ENCODE measurements around the gene CSGALNACT2. TPM values are rescaled to one million over a fixed set of nuclear protein-coding genes. Genes with fewer than 3 reads are reported as not detected.
"Not testable (repeated sequence)": the region's sequence is repeated elsewhere in the genome, so short reads cannot be mapped to it uniquely, and the experiment has no call there.

CSGALNACT2 gene
- total RNA-seq (2014; rRNA removed; shearing (Covaris generic); ENCODE audit: low replicate concordance): 10.2 and 23.7 TPM in 2 replicates

- Histone ChIP-seq H3K4me3 (peak within 1 kb of the TSS; percentile 94), H3K36me3 (no peaks in the 10 kb centered on the region), H3K27me3 (no peaks in the 10 kb centered on the region), H3K9me3 (no peaks in the 10 kb centered on the region)
- DNase-seq: peak; percentile 91
Observed at GRCh38 chr10:43138021-43138756, at the start of gene CSGALNACT2. TSS of gene CSGALNACT2 (plus strand) at chr10:43138445. CDS start at chr10:43155150, 16,705 bp downstream.

GRCh38 chr10:43089519-43089918 lies 48.7 kb upstream of the CSGALNACT2 start:
- Histone ChIP-seq H3K4me3 (no peak overlapping the region), H3K9me3 (no peaks in the 10 kb centered on the region), H3K27me3 (no peaks in the 10 kb centered on the region), H3K36me3 (no peaks in the 10 kb centered on the region)
- no peak for DNase-seq

- Histone ChIP-seq H3K36me3 (no peaks in the 10 kb centered on the region), H3K4me3 (no peak overlapping the region), H3K9me3 (no peaks in the 10 kb centered on the region), H3K27me3 (no peaks in the 10 kb centered on the region)
- DNase-seq: no peak
Observed at GRCh38 chr10:43090188-43090587, 48.1 kb upstream of the CSGALNACT2 start.

- Histone ChIP-seq H3K4me3 (no peak overlapping the region), H3K27me3 (no peaks in the 10 kb centered on the region), H3K9me3 (no peaks in the 10 kb centered on the region), H3K36me3 (no peaks in the 10 kb centered on the region)
- no peak for DNase-seq
Observed at GRCh38 chr10:43090664-43091063, 47.6 kb upstream of the CSGALNACT2 start.

GRCh38 chr10:43091846-43092245 lies 46.4 kb upstream of the CSGALNACT2 start:
- no peak for DNase-seq
- H3K36me3 ChIP-seq: no peaks in the 10 kb centered on the region
- H3K27me3 ChIP-seq: no peaks in the 10 kb centered on the region

GRCh38 chr10:43093423-43094076 lies 44.7 kb upstream of the CSGALNACT2 start:
- Histone ChIP-seq H3K36me3 (no peaks in the 10 kb centered on the region), H3K4me3 (no peak overlapping the region), H3K9me3 (no peaks in the 10 kb centered on the region), H3K27me3 (no peaks in the 10 kb centered on the region)
- no peak for DNase-seq

More at GRCh38 chr10:43091846-43092245, 46.4 kb upstream of the CSGALNACT2 start:
- no peak overlapping the region for H3K4me3 ChIP-seq
- H3K9me3 ChIP-seq: no peaks in the 10 kb centered on the region

- DNase-seq: no peak
- Histone ChIP-seq H3K4me3 (no peak overlapping the region), H3K9me3 (no peaks in the 10 kb centered on the region)
Observed at GRCh38 chr10:43094085-43094484, 44.2 kb upstream of the CSGALNACT2 start.

GRCh38 chr10:43099339-43099738 lies 38.9 kb upstream of the CSGALNACT2 start:
- not testable (repeated sequence) for DNase-seq, H3K36me3 ChIP-seq, H3K9me3 ChIP-seq, H3K27me3 ChIP-seq, H3K4me3 ChIP-seq

More at GRCh38 chr10:43094085-43094484, 44.2 kb upstream of the CSGALNACT2 start:
- Histone ChIP-seq H3K27me3 (no peaks in the 10 kb centered on the region), H3K36me3 (no peaks in the 10 kb centered on the region)

GRCh38 chr10:43099928-43100327 lies 38.3 kb upstream of the CSGALNACT2 start:
- DNase-seq: no peak
- H3K9me3 ChIP-seq: no peaks in the 10 kb centered on the region
- no peak overlapping the region for H3K4me3 ChIP-seq
- H3K36me3 ChIP-seq: no peaks in the 10 kb centered on the region
- no peaks in the 10 kb centered on the region for H3K27me3 ChIP-seq

- no peaks in the 10 kb centered on the region for H3K36me3 ChIP-seq
- H3K27me3 ChIP-seq: no peaks in the 10 kb centered on the region
- no peak for DNase-seq
- H3K9me3 ChIP-seq: no peaks in the 10 kb centered on the region
- no peak overlapping the region for H3K4me3 ChIP-seq
Observed at GRCh38 chr10:43100366-43100765, 37.9 kb upstream of the CSGALNACT2 start.

GRCh38 chr10:43102063-43102828 lies 36.0 kb upstream of the CSGALNACT2 start:
- H3K27me3 ChIP-seq: no peaks in the 10 kb centered on the region
- H3K36me3 ChIP-seq: no peaks in the 10 kb centered on the region
- DNase-seq: no peak
- H3K9me3 ChIP-seq: no peaks in the 10 kb centered on the region
- H3K4me3 ChIP-seq: no peak overlapping the region

- peak; percentile 81 for DNase-seq
- Histone ChIP-seq H3K4me3 (peak overlapping the region; percentile 45), H3K27me3 (no peaks in the 10 kb centered on the region), H3K9me3 (no peaks in the 10 kb centered on the region), H3K36me3 (no peaks in the 10 kb centered on the region)
Observed at GRCh38 chr10:43105102-43105955, 32.9 kb upstream of the CSGALNACT2 start.

- no peaks in the 10 kb centered on the region for H3K9me3 ChIP-seq
- no peak for DNase-seq
- H3K36me3 ChIP-seq: no peaks in the 10 kb centered on the region
- no peak overlapping the region for H3K4me3 ChIP-seq
- no peaks in the 10 kb centered on the region for H3K27me3 ChIP-seq
Observed at GRCh38 chr10:43105956-43106229, 32.4 kb upstream of the CSGALNACT2 start.

GRCh38 chr10:43106256-43107091 lies 31.8 kb upstream of the CSGALNACT2 start:
- DNase-seq: no peak
- Histone ChIP-seq H3K27me3 (no peaks in the 10 kb centered on the region), H3K4me3 (no peak overlapping the region), H3K9me3 (no peaks in the 10 kb centered on the region), H3K36me3 (no peaks in the 10 kb centered on the region)

GRCh38 chr10:43108951-43109350 lies 29.3 kb upstream of the CSGALNACT2 start:
- H3K4me3 ChIP-seq: no peak overlapping the region
- H3K36me3 ChIP-seq: no peaks in the 10 kb centered on the region
- DNase-seq: no peak
- no peaks in the 10 kb centered on the region for H3K9me3 ChIP-seq
- no peaks in the 10 kb centered on the region for H3K27me3 ChIP-seq
